HepG2 (cell line): ENCODE measurements around the gene CMTM5. TPM values are rescaled to one million over a fixed set of nuclear protein-coding genes. Genes with fewer than 3 reads are reported as not detected.

Source experiments
- ATAC-seq: fragments of 200-7000 bp; cut with Tn5 transposase; 3 replicates; pipeline ENCODE4 v1.9.1; 2020; ENCODE audit warnings: mild to moderate bottlenecking, moderate library complexity
- BruUV-seq: library from RNA; stranded (reverse); fragments of 400-500 nt; replicated peaks from 2 replicates; lab custom pipeline; 2021; lab: Mats Ljungman, UMichigan
- CTCF ChIA-PET: fragments of 300-600 bp; formaldehyde crosslinking; extraction: SDS; loops from one replicate; lab custom pipeline; 2021; ENCODE audit warnings: low total read pairs, inconsistent platforms, low intra/inter-chr PET ratio; lab: Yijun Ruan, JAX
- POLR2A ChIA-PET: fragments of 350-600 bp; sonication (Branson Sonifier 250); formaldehyde crosslinking; loops from one replicate; lab custom pipeline; 2020; ENCODE audit warnings: antibody characterized with exemption, inconsistent platforms; lab: Yijun Ruan, JAX
- DNase-seq: peaks from one replicate; pipeline ENCODE4 v3.0.0-alpha.2; 2015; ENCODE audit warnings: low spot score
- FAIRE-seq: peaks from 3 replicates; lab custom pipeline; 2011; peaks lifted over from hg19 to GRCh38; lab: Jason Lieb, UNC
- H2AFZ ChIP-seq: one replicate; pipeline ENCODE4 v1.6.1; 2011; ENCODE audit warnings: low read length, inconsistent platforms
- H3K27ac ChIP-seq: fragments of 300-600 bp; 3 replicates; pipeline ENCODE4 v1.8.0; 2011; ENCODE audit warnings: mixed run types, mild to moderate bottlenecking, mixed read lengths, low read length, inconsistent platforms; ENCODE audit not compliant: insufficient read depth; ENCODE audit errors: extremely low read length
- H3K27me3 ChIP-seq, 2 experiments: fragments of 200-600 bp in 1 of 2; 2 replicates in 1 of 2; 3 replicates in 1 of 2; pipeline versions ENCODE4 v1.6.0 to v1.8.0; 2011; ENCODE audit warnings: low read length in 2 of 2, mild to moderate bottlenecking in 2 of 2, moderate library complexity in 2 of 2, inconsistent platforms in 1 of 2; ENCODE audit not compliant: insufficient read depth in 2 of 2, control insufficient read depth in 1 of 2
- H3K36me3 ChIP-seq, 2 experiments: fragments of 200-600 bp in 1 of 2; replicated peaks in 1 of 2; 2 replicates in 1 of 2; 3 replicates in 1 of 2; pipeline versions ENCODE4 v1.5.1 to v1.8.0; 2011; ENCODE audit warnings: low read length in 2 of 2, inconsistent platforms in 1 of 2; ENCODE audit not compliant: insufficient read depth in 2 of 2, control insufficient read depth in 1 of 2
- H3K4me1 ChIP-seq: 2 replicates; pipeline ENCODE4 v1.5.1; 2012; ENCODE audit warnings: low read length, inconsistent platforms; ENCODE audit not compliant: insufficient read depth
- H3K4me2 ChIP-seq: 2 replicates; pipeline ENCODE4 v1.6.0; 2011; ENCODE audit warnings: low read depth, low read length, inconsistent platforms
- H3K4me3 ChIP-seq, 3 experiments: fragments of 200-600 bp in 1 of 3; sonication (generic), shearing (Covaris generic) in 1 of 3; replicated peaks in 1 of 3; 2 replicates each; pipeline ENCODE4 v1.5.1; 2011 to 2016; ENCODE audit warnings: low read length in 3 of 3, inconsistent platforms in 2 of 3, low read depth in 2 of 3, mild to moderate bottlenecking in 2 of 3, control low read depth in 1 of 3, mixed read lengths in 1 of 3; ENCODE audit not compliant: insufficient read depth in 1 of 3
- H3K79me2 ChIP-seq: one replicate; pipeline ENCODE4 v1.6.1; 2011; ENCODE audit warnings: low read length, inconsistent platforms; ENCODE audit not compliant: insufficient read depth
- H3K9ac ChIP-seq: 2 replicates; pipeline ENCODE4 v1.6.0; 2011; ENCODE audit warnings: mild to moderate bottlenecking, low read depth, low read length, inconsistent platforms; ENCODE audit not compliant: insufficient read depth
- H3K9me3 ChIP-seq: 2 replicates; pipeline ENCODE4 v1.5.1; 2012; ENCODE audit warnings: mild to moderate bottlenecking, low read length
- H4K20me1 ChIP-seq: 2 replicates; pipeline ENCODE4 v1.6.0; 2011; ENCODE audit warnings: inconsistent platforms, mild to moderate bottlenecking, low read length, moderate library complexity; ENCODE audit not compliant: insufficient read depth
- FOXA3 ChIP-seq: IDR thresholded peaks from 2 replicates; pipeline ENCODE4 v1.6.1; 2016; ENCODE audit warnings: missing genetic modification reagents, missing compliant biosample characterization
- FOXK1 ChIP-seq: sonication (generic); formaldehyde crosslinking; IDR thresholded peaks from 2 replicates; pipeline ENCODE4 v1.4.0; 2020; ENCODE audit warnings: low read depth, missing genetic modification reagents, borderline replicate concordance
- HOXA3 ChIP-seq: sonication (generic); formaldehyde crosslinking; IDR thresholded peaks from 2 replicates; pipeline ENCODE4 v1.5.0; 2020; ENCODE audit warnings: missing genetic modification reagents
- MAF1 ChIP-seq: sonication (generic); formaldehyde crosslinking; IDR thresholded peaks from 2 replicates; pipeline ENCODE4 v1.5.0; 2020; ENCODE audit warnings: missing genetic modification reagents, borderline replicate concordance
- MIER3 ChIP-seq: IDR thresholded peaks from 2 replicates; pipeline ENCODE4 v1.6.1; 2016; ENCODE audit warnings: missing compliant biosample characterization, borderline replicate concordance
- MXD4 ChIP-seq: IDR thresholded peaks from 2 replicates; pipeline ENCODE4 v1.6.1; 2016; ENCODE audit warnings: mild to moderate bottlenecking, missing biosample characterization, missing genetic modification reagents
- ZBTB21 ChIP-seq: sonication (generic); formaldehyde crosslinking; IDR thresholded peaks from 2 replicates; pipeline ENCODE4 v1.4.0; 2020; ENCODE audit warnings: missing genetic modification reagents
- ZFP36 ChIP-seq: fragments of 150-350 bp; IDR thresholded peaks from 2 replicates; pipeline ENCODE4 v1.6.1; 2018; ENCODE audit warnings: borderline replicate concordance, low read length, low read depth; ENCODE audit not compliant: partially characterized antibody
- ZFX ChIP-seq: sonication (generic); formaldehyde crosslinking; IDR thresholded peaks from 2 replicates; pipeline ENCODE4 v1.4.0; 2020; ENCODE audit warnings: mild to moderate bottlenecking, low read depth, missing genetic modification reagents, moderate library complexity
- ZNF251 ChIP-seq: sonication (generic); formaldehyde crosslinking; IDR thresholded peaks from 2 replicates; pipeline ENCODE4 v1.9.0; 2021; ENCODE audit warnings: mild to moderate bottlenecking, missing genetic modification reagents
- ZNF430 ChIP-seq: sonication (generic); formaldehyde crosslinking; IDR thresholded peaks from 2 replicates; pipeline ENCODE4 v1.9.0; 2021; ENCODE audit warnings: mild to moderate bottlenecking, missing genetic modification reagents
- ZNF569 ChIP-seq: sonication (generic); formaldehyde crosslinking; IDR thresholded peaks from 2 replicates; pipeline ENCODE4 v1.5.0; 2020; ENCODE audit warnings: mild to moderate bottlenecking, missing genetic modification reagents, moderate library complexity, borderline replicate concordance
- ZNF761 ChIP-seq: sonication (generic); formaldehyde crosslinking; conservative IDR thresholded peaks from 2 replicates; pipeline ENCODE4 v1.4.0; 2020; ENCODE audit warnings: mild to moderate bottlenecking, missing genetic modification reagents
- WGBS: methylation state at CpG from one replicate; pipeline ENCODE4 v1.1.6; 2017; ENCODE audit warnings: low lambda C conversion rate; 5-methylcytosine and 5-hydroxymethylcytosine counted together
- in situ Hi-C: cut with HindIII; loops from 2 replicates; pipeline ENCODE4 v1.10.0; 2017; ENCODE audit warnings: low pct_unique_long_range_greater_than_20kb; ENCODE audit not compliant: extremely low pct_ligation_motif_present
- intact Hi-C: fragments of 100-400 bp; cut with micrococcal nuclease; formaldehyde crosslinking; loops from one replicate; pipeline ENCODE4 v1.10.0; 2022; ENCODE audit not compliant: unreplicated experiment
- polyA plus RNA-seq, 8 experiments: library from polyadenylated mRNA; depleted of rRNA in 3 of 8; stranded (reverse) in 7 of 8; unstranded in 1 of 8; fragments of >200 nt; fragmentation: Illumina TruSeq in 4 of 8; extraction: Trizol in 4 of 8; gene quantifications; 2 replicates each; pipeline versions ENCODE4 v1.2.1 to v1.2.3, GENCODE V29; 2011 to 2016; ENCODE audit warnings: low read depth in 4 of 8, missing spikeins in 1 of 8, mixed read lengths in 1 of 8; ENCODE audit not compliant: insufficient read depth in 1 of 8
- total RNA-seq, 5 experiments: library from RNA; depleted of rRNA; stranded (reverse); fragments of >200 nt; fragmentation: Illumina TruSeq; extraction: Trizol; gene quantifications; 2 replicates each; pipeline ENCODE4 v1.2.3, GENCODE V29; 2016; ENCODE audit warnings: low read depth in 1 of 5
- TF ChIP-seq, protein P1 (sequence below): IDR thresholded peaks from 2 replicates; pipeline ENCODE4 v1.6.1; 2016; ENCODE audit warnings: missing compliant biosample characterization, missing genetic modification reagents, borderline replicate concordance

Gene CMTM5
- total and polyA plus RNA-seq, 2 of the 13 experiments (the other 11 are each of a cell fraction or from before 2014, with no cell fraction given): not detected

DNA sequence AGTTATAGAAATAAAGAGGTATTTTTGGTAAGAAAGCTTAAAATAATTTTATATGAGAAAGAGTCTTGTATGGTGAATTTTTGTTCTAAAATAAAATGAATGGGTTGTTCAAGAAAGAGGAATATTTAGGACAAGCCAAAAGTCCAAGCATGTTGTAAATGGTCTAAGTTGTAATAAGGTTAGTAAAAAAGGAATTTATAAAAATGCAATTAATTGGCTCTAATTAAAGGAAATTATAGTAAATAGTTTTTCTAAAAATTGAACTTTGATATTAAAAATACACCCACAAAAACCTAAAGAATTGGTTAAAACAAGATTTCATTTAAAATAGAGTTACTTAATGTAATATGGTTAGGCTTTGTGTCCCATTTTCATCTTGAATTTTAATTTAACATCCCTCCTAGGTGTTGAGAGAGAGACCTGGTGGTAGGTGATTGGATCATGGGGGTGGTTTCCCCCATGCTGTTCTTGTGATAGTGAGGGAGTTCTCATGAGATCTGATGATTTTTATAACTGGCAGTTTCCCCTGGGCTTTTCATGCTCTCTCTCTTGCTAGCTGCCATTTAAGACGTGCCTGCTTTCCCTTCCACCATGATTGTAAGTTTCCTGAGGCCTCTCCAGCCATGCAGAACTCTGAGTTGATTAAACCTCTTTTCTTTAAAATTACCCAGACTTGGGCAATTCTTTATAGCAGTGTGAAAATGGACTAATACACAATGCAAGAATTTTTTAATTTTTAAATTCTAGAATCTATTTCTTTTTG lies 37.2 kb upstream of the CMTM5 start:
- CTCF ChIA-PET: no interaction called here
- POLR2A ChIA-PET: no interaction called here
- FAIRE-seq: no peak
- Histone ChIP-seq H3K79me2 (no peaks in the 10 kb centered on the region), H3K9me3 (peaks cover 22% of the 10 kb centered on the region), H3K4me3 (no peak overlapping the region), H3K4me1 (no peaks in the 10 kb centered on the region), H3K27ac (no peak overlapping the region), H2AFZ (no peak overlapping the region), H3K4me2 (no peak overlapping the region), H3K9ac (no peak overlapping the region), H3K36me3 (no peaks in the 10 kb centered on the region), H3K27me3 (peaks cover 0 to 19% of the 10 kb centered on the region in 2 experiments; a peak in 1 of 5 replicates), H4K20me1 (no peaks in the 10 kb centered on the region)
- BruUV-seq: no TSS peak
- in situ Hi-C loops: no loop called here
- no peak for DNase-seq
- intact Hi-C loops: no loop called here
- TF ChIP-seq, protein P1, sequence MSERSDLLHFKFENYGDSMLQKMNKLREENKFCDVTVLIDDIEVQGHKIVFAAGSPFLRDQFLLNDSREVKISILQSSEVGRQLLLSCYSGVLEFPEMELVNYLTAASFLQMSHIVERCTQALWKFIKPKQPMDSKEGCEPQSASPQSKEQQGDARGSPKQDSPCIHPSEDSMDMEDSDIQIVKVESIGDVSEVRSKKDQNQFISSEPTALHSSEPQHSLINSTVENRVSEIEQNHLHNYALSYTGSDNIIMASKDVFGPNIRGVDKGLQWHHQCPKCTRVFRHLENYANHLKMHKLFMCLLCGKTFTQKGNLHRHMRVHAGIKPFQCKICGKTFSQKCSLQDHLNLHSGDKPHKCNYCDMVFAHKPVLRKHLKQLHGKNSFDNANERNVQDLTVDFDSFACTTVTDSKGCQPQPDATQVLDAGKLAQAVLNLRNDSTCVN (CRISPR knock-in tag): no peak
- peak; percentile 75; the same call in 1 of the 2 replicates for TF ChIP-seq ZNF430 (CRISPR knock-in tag)
- TF ChIP-seq HOXA3: no peak
- TF ChIP-seq ZNF761 (CRISPR knock-in tag): no peak
- no peak for TF ChIP-seq FOXA3 (CRISPR knock-in tag)
- no peak for TF ChIP-seq FOXK1 (CRISPR knock-in tag)
- TF ChIP-seq ZFX (CRISPR knock-in tag): no peak
- no peak for TF ChIP-seq ZNF569 (CRISPR knock-in tag)
- TF ChIP-seq MAF1: no peak
- TF ChIP-seq MXD4 (CRISPR knock-in tag): no peak
- no peak for TF ChIP-seq ZBTB21 (CRISPR knock-in tag)
- TF ChIP-seq MIER3: no peak
- no peak for TF ChIP-seq ZNF251 (CRISPR knock-in tag)
- peak; percentile 49 for TF ChIP-seq ZFP36
- no peak for ATAC-seq
- 2% methylated on average over 1 of the region's 1 CpG for WGBS
